ENCODE data around the gene THSD7B.

- TF ChIP-seq ZNF274 (IDR thresholded peaks at IDR 0.05; ENCODE audit: low read depth, low read length) (no peak), YY1 (IDR thresholded peaks at IDR 0.05; ENCODE audit: insufficient read depth, insufficient read length) (no peak), SUZ12 (IDR thresholded peaks at IDR 0.05; ENCODE audit: extremely low read depth, insufficient read depth, insufficient read length) (no peak)
These were observed 128.8 kb downstream of the THSD7B start for GRCh38 chr2:136894007-136894634.
